Uterus (tissue), 2 donors: ENCODE data around the gene ZDHHC14.

ENCODE experiments used
- POLR2A ChIP-seq, 2 donors: fragments of 450-650 bp; IDR thresholded peaks; one replicate each; pipeline ENCODE4 v1.6.1; 2016; ENCODE audit warnings: antibody characterized with exemption in 2 of 2, mild to moderate bottlenecking in 1 of 2, moderate library complexity in 1 of 2
- TF ChIP-seq, protein P1 (sequence below), 4 experiments: fragments of 200-600 bp in 2 of 4; fragments of 450-650 bp in 2 of 4; sonication (generic) in 2 of 4; IDR thresholded peaks; one replicate each; pipeline ENCODE4 v1.5.1; 2016 to 2019; ENCODE audit warnings: antibody characterized with exemption in 4 of 4, mild to moderate bottlenecking in 2 of 4, moderate library complexity in 1 of 4

GRCh38 chr6:157587127-157587926 is 206.3 kb downstream of the ZDHHC14 start:
- TF ChIP-seq, protein P1, sequence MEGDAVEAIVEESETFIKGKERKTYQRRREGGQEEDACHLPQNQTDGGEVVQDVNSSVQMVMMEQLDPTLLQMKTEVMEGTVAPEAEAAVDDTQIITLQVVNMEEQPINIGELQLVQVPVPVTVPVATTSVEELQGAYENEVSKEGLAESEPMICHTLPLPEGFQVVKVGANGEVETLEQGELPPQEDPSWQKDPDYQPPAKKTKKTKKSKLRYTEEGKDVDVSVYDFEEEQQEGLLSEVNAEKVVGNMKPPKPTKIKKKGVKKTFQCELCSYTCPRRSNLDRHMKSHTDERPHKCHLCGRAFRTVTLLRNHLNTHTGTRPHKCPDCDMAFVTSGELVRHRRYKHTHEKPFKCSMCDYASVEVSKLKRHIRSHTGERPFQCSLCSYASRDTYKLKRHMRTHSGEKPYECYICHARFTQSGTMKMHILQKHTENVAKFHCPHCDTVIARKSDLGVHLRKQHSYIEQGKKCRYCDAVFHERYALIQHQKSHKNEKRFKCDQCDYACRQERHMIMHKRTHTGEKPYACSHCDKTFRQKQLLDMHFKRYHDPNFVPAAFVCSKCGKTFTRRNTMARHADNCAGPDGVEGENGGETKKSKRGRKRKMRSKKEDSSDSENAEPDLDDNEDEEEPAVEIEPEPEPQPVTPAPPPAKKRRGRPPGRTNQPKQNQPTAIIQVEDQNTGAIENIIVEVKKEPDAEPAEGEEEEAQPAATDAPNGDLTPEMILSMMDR (IDR thresholded peaks at IDR 0.05) = no peak
- no peak for TF ChIP-seq POLR2A (IDR thresholded peaks at IDR 0.05)
